Stimulated activated CD4-positive, alpha-beta T cell treated with anti-CD3 and anti-CD28 coated beads, Interleukin-1b, Interleukin-23, amount 100 ng/mL, for 1 hour (primary cell): ENCODE data around the gene ZNF12.

ENCODE experiments used
- DNase-seq, 2 donors: peaks; one replicate each; pipeline ENCODE4 v3.0.0-alpha.2; 2020; ENCODE audit warnings: low read depth in 2 of 2

ZNF12 gene

GRCh38 chr7:6647541-6647940 lies 59.2 kb downstream of the ZNF12 start:
- DNase-seq = no peak

GRCh38 chr7:6647080-6647479 lies 59.7 kb downstream of the ZNF12 start:
- no peak for DNase-seq

GRCh38 chr7:6646465-6646864 lies 60.3 kb downstream of the ZNF12 start:
- no peak for DNase-seq

GRCh38 chr7:6644728-6645127 lies 62.0 kb downstream of the ZNF12 start:
- DNase-seq = no peak

- DNase-seq = no peak
These were observed 62.7 kb downstream of the ZNF12 start for GRCh38 chr7:6643915-6644625.

GRCh38 chr7:6642861-6643640 lies 63.7 kb downstream of the ZNF12 start:
- DNase-seq = no peak

- DNase-seq = no peak
These were observed 64.4 kb downstream of the ZNF12 start for GRCh38 chr7:6642239-6642839.

GRCh38 chr7:6641305-6642035 lies 65.3 kb downstream of the ZNF12 start:
- no peak for DNase-seq

GRCh38 chr7:6640246-6640721 lies 66.5 kb downstream of the ZNF12 start:
- DNase-seq = no peak

- DNase-seq = no peak
These were observed 67.1 kb downstream of the ZNF12 start for GRCh38 chr7:6639627-6640026.

GRCh38 chr7:6639032-6639431 lies 67.7 kb downstream of the ZNF12 start:
- DNase-seq = no peak
